GM21576 (cell line): ENCODE measurements around the gene ADGRV1.

Experiments
- ATAC-seq: cut with Tn5 transposase; IDR thresholded peaks from one replicate; pipeline ENCODE4 v1.9.1; 2021; ENCODE audit warnings: mild to moderate bottlenecking, moderate library complexity; ENCODE audit not compliant: unreplicated experiment

Gene ADGRV1

DNA sequence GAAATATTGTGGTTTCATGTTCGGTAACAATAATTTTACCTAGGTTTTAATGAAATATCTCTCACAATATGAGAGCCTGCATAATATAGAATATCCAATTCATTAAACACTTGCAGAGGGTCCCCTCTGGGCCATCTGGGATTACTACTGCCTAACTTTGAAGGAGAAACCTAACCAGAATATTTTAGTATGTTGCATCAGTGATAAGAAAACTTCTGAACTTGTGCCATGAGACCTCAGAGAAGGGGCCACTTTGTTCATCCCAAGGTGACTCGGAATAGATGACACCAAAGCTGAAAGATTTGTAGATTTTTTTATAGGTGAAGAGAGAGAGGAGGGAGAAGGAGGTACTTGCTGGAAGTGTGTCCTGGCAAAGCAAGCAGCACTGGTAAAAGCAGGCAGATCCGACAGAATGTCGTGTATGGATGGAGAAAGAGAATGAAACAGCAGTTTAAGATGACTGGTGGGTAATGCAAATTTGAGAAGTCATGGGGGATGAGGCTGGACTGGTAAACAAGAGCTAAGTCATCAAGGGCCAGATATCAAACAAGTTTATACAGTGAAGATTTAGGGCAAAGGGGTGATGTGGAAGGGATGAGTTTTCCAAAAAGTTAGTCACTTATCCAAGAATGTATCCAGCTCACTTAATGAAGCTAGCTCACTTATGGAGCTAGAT, 372.3 kb downstream of the ADGRV1 start:
- ATAC-seq: no peak

DNA sequence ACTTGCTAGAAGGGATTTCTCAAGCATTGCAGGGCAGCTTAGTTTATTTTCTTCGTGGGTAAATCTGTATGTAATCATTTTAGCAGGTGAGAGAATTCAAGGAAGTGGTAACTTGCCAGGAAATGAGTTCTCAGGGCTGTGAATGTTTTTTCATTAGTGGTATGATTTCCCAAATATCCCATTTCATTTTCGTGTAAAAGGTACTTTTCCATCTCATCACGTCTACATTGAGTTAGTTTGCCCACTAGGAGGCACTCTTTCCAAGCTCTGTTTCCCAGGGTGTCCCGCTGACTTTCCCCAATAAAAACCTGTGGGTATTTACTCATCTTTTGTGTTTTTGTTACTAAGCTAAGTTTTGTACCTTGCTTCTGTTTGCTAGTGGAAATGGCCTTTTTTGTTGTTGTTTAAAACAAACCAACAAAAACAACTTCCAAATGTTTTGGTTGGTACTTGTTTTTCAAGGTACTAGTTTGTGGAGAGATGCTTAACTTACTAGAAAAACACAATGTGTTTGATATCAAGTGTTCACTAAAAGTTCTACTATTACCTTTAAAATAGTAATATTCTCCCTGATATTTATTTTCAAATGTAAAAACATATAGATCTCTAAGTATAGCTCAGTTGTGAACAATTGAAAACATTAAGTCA, 373.6 kb downstream of the ADGRV1 start:
- no peak for ATAC-seq

DNA sequence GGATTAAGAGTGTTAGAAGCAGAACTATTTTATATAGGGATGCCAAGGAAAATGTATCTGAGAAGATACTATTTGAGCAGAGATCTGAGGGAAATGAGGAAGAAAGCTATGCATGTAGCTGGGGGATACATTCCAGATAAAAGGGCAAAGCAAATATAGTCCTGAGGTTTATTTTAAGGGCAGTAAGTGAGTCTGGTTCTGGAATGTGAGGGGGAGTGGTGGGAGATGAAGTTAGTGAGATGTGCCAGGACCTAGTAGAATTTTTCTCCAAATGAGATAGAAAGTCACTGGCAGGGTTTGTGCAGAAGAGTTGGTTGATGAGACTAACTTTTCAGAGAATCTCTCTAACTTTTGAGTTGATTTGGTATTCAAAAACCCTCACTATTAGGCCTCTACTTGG, 374.7 kb downstream of the ADGRV1 start:
- ATAC-seq: no peak

DNA sequence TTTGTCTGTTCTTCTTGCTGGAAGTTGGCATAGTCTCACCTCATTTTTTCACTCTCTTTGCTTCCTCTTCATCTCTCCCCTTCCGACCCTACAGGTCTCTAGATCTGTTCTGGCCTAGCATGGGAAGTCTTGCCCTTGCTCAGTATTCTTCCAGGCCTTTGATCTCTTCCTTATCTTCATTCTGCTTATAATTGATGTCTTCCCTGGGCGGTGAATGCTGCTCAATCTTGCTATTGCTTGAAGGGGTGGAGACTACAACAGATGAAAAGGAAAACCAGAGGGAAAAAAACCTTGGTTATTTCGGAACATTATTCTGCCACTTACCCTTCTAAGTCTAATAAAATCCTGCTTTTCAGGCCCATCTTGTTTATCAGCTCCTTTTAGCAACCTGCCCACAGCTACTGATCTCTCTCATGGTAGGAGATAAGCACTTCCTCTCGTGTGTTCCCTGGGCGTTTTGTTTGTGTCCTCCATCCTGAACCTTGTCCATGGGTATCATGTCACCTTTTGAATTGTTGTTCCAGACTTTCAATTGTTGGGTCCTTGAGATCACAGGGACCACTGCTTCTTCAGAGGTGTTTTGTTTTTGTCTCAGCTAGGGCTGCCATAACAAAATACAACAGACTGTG, 375.6 kb downstream of the ADGRV1 start:
- ATAC-seq: no peak

DNA sequence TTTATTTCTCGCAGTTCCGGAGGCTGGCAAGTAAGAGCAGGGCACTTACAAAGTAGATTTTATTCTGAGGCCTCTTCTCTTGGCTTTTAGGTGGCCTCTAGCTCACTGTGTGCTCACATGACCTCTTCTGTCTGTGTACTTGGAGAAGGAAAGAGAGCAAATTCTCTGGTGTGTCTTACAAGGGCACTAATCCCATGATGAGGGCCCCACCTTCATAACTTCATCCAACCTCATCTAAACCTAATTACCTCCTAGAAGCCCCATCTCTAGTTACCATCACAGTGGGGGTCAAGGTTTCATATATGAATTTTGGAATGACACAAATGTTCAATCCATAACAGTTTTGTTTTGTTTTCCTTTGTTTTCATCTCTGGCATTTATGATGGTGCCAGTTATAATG, 376.1 kb downstream of the ADGRV1 start:
- ATAC-seq: no peak

DNA sequence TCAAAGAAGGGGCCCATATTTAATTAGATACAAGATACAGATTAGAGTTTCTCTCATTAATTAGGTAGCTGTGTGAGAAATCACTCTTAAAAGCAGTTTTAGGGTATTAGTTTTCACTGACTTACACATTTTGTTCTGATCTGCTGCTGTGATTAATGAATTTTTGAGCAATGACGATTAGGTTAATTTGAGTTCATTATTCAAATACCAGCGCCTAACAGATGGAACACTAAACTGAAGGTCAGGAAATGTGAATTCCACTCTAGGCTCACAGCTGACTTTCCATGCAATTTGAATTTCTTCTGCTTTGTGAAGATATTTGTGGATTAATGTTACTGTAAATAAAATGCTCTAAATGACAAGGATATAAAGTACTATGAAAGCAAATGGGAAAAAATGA, 380.6 kb downstream of the ADGRV1 start:
- ATAC-seq: no peak

DNA sequence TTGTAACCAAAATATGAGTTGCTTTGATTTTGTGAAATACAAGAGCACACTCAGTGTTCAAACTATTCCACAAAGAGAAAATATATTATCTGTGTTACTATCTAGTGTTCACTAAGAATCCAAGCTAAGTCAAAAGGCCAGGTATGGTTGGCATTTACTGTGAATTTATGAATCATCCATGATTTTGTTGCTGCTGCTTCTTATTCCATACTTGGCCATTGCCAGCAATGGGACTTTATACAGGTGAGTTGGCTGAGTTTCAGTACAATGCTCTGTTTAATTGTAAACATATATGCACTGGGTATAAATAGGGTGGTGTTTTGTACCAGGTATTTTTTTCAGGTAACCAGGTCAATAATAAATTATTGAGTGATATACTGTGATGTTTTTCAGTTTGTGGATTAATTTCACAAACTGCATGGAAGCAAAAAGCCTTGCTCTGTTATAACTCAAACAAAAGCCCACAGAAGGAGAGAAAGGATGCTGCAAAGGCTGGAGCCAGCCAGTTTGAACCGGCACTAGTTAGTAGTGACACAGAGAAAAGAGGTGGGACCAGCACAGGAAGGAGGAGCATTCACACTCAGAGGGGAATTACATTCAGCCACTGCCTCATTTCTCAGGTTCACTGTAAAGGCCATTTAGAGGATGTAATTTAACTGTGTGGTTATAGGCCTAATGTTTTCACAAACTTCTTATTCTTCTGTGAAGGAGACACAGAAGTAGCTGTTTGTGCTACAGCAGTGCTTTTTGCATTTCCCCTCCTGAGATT, 381.8 kb downstream of the ADGRV1 start:
- peak; percentile 100 for ATAC-seq

DNA sequence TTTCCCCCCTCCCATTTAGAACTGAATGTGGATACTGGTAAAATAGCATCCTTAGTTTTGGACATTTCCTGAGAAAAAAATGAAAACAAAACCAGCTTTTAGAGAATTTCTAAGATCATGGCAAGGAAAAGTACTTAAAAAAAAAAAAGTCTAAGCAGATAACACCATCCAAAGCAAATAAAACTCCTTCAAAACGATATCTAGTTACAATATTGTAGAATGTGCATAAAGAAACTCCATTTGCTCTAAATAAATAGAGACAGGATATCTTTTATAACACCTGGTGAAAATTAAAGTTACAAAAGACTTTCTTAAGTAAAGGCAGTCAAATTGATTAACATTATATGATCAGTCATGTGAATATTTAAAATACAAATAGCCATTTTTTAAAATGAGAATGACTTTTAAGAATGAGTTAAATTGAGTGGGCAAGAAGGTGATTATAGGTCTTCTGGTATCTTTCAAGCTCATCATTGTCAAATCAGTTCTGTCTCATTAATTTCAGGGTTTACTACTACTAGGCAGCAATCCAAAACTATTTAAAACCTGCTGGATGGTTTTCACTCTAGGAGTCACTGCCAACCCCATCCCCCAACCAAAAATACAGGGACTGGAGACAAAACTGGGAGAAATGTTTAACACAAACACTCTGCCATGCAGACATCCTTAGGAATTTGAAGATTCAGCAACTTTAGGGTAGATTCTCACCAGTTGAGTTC, 382.6 kb downstream of the ADGRV1 start:
- ATAC-seq: no peak

DNA sequence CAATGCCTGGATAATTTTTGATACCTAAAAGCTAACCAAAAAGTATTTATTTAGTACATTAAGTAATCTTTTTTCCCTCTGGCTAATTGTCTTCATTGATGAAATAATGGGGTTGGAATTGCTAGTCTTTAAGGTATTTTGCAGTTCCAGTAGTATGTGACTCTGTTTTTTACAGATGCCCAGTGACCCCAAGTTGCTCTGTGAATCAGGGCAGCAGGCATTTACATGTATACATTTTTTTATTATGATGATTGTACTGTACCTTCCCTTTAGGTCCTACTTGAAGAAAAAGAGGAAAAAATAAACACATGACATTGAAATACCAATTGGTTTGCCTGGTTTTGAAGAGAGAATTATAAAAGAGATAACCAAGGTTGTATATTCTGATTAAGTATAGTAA, 385.5 kb downstream of the ADGRV1 start:
- no peak for ATAC-seq

DNA sequence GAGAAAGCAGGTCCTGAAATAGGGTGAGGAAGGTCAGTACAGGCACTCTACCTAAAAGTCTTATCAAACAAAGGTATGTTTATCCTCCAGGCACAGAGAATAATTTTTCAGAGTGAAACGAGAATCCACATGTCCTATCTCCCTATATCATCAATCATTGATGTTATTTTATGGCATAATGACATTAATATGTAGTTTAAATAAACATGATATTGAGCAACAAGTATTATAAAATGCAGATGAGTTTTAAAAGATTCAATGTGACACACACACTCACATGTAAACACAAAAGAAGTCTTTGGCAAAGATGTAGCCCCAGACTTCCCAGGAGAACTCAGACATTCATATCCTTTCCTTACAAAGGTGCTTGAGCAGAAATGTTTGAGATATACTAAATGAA, 389.1 kb downstream of the ADGRV1 start:
- no peak for ATAC-seq

DNA sequence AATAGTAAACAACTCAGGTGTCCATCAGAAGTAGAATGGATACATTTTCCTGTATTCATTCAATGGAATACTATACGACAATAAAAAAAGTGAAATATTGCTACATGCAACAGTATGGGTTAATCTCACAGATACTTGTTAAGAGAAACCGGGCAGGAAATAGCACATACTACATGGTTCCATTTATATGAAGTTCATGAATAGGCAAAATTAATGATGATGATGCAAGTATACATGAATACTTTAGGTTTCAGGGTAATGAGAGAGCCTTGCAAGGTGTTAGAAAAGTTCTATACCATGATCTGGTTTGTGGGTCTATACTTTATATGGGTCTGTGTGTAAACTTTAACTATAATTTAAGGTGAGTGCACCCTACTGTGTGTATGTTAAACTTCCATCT, 390.4 kb downstream of the ADGRV1 start:
- ATAC-seq: no peak

DNA sequence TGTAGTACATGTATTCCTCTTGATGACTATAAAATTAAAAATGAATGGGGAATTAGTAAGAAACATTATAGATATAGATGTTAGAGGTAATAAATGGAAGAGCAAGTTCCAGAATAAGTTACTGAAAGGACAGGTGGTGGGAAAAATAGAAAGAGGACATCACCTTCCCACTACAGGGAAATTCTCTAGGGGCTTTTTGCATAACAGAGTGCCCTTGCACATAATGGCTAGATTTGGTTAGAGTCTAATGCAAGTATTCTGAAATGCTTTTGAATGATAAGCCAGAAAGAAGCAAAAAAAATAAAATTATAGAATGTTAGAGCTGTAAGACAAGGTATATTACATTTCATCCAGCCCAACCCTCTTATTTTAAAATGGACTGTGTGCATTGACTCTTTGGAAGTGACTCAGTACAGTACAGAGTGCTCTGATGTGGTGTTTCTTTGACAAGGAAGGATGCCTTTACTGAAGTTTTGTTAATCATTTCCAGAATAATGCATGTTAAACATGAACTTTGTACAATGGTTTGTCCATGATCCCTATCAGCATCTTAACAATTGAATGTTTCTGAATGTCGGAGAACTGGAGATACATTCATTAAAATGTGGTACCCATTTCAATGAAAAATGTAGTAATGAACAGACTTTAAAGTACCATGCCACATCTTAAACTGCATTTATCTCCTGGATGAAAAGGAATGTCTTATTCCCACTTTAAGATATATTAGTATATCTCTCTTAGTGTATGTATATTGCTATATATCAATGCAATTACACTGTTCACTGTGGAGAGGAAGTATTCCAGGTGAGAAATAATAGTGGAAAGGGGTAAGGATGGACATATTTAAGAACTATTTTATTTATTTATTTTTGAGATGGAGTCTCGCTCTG, 391.1 kb downstream of the ADGRV1 start:
- no peak for ATAC-seq

DNA sequence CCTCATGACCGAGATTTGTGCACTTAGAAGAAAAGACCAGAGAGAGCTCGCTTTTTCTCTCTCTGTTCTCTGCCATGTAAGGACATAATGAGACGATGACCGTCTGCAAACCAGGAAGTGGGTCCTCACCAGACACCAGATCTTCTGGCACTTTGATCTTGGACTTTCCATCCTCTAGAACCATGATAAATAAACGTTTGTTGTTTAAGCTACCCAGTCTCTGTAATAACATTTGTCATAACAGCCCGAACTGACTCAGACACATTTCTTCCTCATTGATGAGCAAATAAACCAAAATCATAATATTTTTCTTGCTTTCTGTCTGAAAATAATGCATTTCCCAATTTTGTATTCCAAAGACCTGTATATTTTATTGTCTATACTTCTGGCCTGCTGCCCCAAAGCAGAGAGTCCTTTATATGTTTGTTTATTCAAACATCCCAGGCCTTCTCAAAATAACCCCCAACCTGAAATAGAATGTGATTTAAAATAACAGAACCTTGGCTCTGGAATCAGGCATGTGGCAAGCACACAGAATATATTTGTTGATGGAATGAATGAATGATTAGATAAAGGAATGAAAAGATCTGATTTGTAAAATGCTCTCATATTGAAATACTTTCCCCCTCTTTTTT, 396.5 kb downstream of the ADGRV1 start:
- no peak for ATAC-seq

DNA sequence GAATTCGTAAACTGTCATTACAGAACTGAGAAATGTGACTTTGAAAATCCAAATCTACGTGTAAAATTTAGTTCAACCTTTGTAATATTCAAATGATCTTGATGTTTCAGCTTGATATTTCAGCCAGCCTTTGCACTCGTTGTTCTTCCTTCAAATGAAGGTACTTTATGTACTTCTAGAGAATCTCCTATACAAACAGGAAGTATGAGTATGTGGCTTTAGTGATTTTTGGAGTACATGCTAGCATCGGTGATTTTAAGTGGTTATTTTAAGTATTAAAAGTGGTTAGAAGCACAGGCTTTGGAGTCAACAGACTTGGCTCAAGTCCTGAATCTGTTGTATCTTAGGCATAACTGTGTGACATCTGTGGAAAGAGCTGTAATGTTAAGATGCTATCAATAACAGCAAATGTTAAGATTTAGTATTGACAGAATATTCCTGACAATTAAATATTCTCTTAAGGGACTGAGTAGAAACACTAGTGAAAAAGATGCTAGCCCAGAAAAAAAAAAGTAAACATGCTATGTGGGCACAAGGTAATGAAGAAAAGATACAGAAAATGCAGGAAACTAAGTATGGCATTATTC, 398.0 kb downstream of the ADGRV1 start:
- ATAC-seq: no peak

DNA sequence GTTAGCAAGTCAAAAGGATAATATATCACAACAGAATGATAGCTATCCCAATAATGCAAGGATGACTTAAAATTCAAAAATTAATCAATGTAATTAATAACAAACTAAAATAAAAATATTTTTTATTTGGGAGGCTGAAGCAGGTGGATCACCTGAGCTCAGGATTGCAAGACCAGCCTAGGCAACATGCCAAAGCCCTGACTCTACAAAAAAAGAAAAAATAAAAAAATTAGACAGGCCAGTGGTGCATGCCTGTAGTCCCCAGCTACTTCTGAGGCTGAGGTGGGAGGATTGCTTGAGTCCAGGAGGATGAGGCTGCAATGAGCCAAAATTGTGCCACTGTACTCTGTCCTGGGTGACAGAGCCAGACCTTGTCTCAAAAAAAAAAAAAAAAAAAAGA, 399.3 kb downstream of the ADGRV1 start:
- ATAC-seq: no peak

DNA sequence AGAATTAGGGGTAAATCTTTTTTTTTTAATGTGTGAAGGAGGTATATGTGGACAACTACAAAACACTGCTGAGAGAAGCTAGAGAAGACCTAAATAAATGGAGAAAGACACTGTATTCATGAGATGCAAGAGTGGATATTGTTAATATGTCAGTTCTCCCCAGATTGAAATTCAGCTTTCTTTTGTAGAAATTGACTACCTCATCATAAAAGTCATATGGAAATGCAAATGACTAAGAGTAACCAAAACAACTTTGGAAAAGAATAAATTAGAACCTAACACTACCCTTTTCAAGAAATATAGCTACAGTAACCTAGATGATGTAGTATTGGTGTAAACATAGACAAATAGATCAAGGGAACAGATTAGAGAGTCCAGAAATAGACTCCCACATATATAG, 400.7 kb downstream of the ADGRV1 start:
- ATAC-seq: no peak

DNA sequence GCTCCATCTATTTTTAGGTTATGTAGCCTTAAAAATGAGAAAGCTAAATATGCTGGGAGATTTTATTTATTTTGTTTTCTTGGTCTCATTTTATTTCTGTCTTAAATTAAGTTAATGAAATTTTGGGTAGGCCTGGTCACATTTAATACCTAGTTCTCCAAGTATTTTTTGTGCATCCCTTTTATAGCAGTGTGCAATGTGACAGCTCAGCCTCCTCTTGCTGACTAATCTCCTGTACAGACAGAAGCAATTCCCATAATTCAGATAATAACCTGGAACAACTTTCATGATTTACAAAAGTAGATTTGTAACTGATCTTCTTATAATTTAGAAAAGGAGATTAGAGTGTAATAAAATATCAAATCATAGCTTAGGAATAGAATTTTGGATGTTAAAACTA, 403.9 kb downstream of the ADGRV1 start:
- ATAC-seq: no peak

DNA sequence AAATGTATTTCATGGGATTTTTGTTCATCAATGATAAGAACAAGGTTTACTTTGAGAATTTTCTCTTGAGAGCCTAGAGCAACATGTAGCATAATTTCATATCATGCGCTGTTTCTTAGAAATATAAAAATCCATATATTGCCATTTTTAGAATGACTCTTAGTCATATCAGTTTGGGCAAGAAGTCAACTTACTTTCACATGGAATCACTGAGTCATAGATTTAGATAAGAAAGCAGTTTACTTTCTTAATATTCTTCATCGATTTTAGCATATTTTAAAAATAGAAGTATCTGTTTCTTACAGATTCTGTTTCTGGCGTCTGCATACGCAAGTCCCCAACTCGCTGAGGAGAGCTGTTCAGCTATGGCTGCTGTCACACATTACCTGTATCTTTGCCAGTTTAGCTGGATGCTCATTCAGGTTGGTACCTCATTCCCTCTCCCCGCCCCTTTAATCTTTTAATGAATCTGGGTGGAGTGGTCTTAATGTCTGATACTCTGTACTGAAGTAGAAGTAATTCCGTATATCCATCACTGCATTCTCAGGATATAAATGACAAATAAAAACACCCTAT, 406.6 kb downstream of the ADGRV1 start:
- no peak for ATAC-seq

DNA sequence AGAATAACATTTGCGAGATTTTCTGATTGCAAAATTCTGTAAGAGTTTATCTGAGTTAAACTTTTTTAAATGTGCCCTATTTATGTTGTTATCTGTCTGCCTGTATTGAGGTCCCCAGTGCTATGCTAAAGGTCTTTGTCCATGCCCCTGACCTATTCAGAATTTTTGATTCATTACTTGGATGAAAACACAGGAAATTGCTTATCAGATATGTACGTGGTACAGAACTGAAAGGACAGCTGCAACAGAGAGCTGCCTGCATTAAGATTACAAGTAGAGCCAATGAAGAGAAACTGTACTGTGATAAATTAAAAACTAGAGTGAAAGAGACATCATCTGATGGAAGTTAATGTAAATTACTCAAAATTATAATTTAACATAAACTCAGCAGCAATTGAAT, 408.8 kb downstream of the ADGRV1 start:
- no peak for ATAC-seq
